ENCODE results near the gene CD200. TPM values are rescaled to one million over a fixed set of nuclear protein-coding genes. Genes with fewer than 3 reads are reported as not detected.
"Not testable (repeated sequence)": the region's sequence is repeated elsewhere in the genome, so short reads cannot be mapped to it uniquely, and the experiment has no call there.

Gene CD200
- total and polyA plus RNA-seq, 4 donors, result 0.10 to 0.28 (median 0.20) TPM

GRCh38 chr3:112401617-112402016 is 68.7 kb downstream of the CD200 start:
- Histone ChIP-seq H3K27ac (ENCODE audit: low read depth in 1 of 2, low read length in 2 of 2) (no peak overlapping the region), H3K36me3 (ENCODE audit: control insufficient read depth in 4 of 4, insufficient read depth in 3 of 4, low read depth in 1 of 4, low read length in 3 of 4) (no peaks in the 10 kb centered on the region), H3K4me1 (ENCODE audit: control insufficient read depth in 4 of 4, insufficient read depth in 4 of 4, low read length in 3 of 4) (no peaks in the 10 kb centered on the region), H3K27me3 (ENCODE audit: control insufficient read depth in 4 of 4, insufficient read depth in 4 of 4, low read length in 3 of 4) (no peaks in the 10 kb centered on the region), H3K9me3 (ENCODE audit: control insufficient read depth in 4 of 4, low read length in 3 of 4) (no peaks in the 10 kb centered on the region), H3K4me3 (ENCODE audit: low read depth in 1 of 3, low read length in 3 of 3) (no peak overlapping the region), H3K9ac (ENCODE audit: low read depth in 1 of 2, low read length in 2 of 2) (no peak overlapping the region)
- no peak for DNase-seq (ENCODE audit: low spot score)
- TF ChIP-seq ATF3 (IDR thresholded peaks at IDR 0.05) (no peak), HNF4A (conservative IDR thresholded peaks at IDR 0.05) (no peak), GABPA (IDR thresholded peaks at IDR 0.05 in 1 of 2, conservative IDR thresholded peaks at IDR 0.05 in 1 of 2) (no peak), FOXA2 (IDR thresholded peaks at IDR 0.05) (no peak), RXRA (IDR thresholded peaks at IDR 0.05) (no peak), TAF1 (conservative IDR thresholded peaks at IDR 0.05) (no peak), RAD21 (IDR thresholded peaks at IDR 0.05) (no peak), EGR1 (IDR thresholded peaks at IDR 0.05; ENCODE audit: low read depth in 2 of 2) (no peak)
- 81% methylated on average over 2 of the region's 2 CpGs for WGBS

- TF ChIP-seq YY1 (IDR thresholded peaks at IDR 0.05) (no peak), GABPA (IDR thresholded peaks at IDR 0.05 in 1 of 2, conservative IDR thresholded peaks at IDR 0.05 in 1 of 2) (no peak), MAX (IDR thresholded peaks at IDR 0.05) (no peak), JUND (IDR thresholded peaks at IDR 0.05) (no peak), FOXA1 (IDR thresholded peaks at IDR 0.05) (no peak), TAF1 (conservative IDR thresholded peaks at IDR 0.05) (no peak), CTCF (IDR thresholded peaks at IDR 0.05; ENCODE audit: low read depth, low read length, missing input control) (no peak), NR2F2 (IDR thresholded peaks at IDR 0.05) (no peak), FOXA2 (IDR thresholded peaks at IDR 0.05) (no peak)
- H3K9me3 ChIP-seq (ENCODE audit: control insufficient read depth in 4 of 4, low read length in 3 of 4), result no peaks in the 10 kb centered on the region
- H3K4me1 ChIP-seq (ENCODE audit: control insufficient read depth in 4 of 4, insufficient read depth in 4 of 4, low read length in 3 of 4), result no peaks in the 10 kb centered on the region
- DNase-seq (ENCODE audit: low spot score), result no peak
- no peaks in the 10 kb centered on the region for H3K36me3 ChIP-seq (ENCODE audit: control insufficient read depth in 4 of 4, insufficient read depth in 3 of 4, low read depth in 1 of 4, low read length in 3 of 4)
- no peak overlapping the region for H3K9ac ChIP-seq (ENCODE audit: low read depth in 1 of 2, low read length in 2 of 2)
- H3K27ac ChIP-seq (ENCODE audit: low read depth in 1 of 2, low read length in 2 of 2), result no peak overlapping the region
- 83% methylated on average over 2 of the region's 2 CpGs for WGBS
- H3K27me3 ChIP-seq (ENCODE audit: control insufficient read depth in 4 of 4, insufficient read depth in 4 of 4, low read length in 3 of 4), result no peaks in the 10 kb centered on the region
- no peak overlapping the region for H3K4me3 ChIP-seq (ENCODE audit: low read depth in 1 of 3, low read length in 3 of 3)
Observed at GRCh38 chr3:112403103-112403502, 70.1 kb downstream of the CD200 start.

GRCh38 chr3:112404924-112405549 is 72.1 kb downstream of the CD200 start:
- not testable (repeated sequence) for DNase-seq (ENCODE audit: low spot score); H3K9ac ChIP-seq (ENCODE audit: low read depth in 1 of 2, low read length in 2 of 2); H3K36me3 ChIP-seq (ENCODE audit: control insufficient read depth in 4 of 4, insufficient read depth in 3 of 4, low read depth in 1 of 4, low read length in 3 of 4); H3K27ac ChIP-seq (ENCODE audit: low read depth in 1 of 2, low read length in 2 of 2); H3K27me3 ChIP-seq (ENCODE audit: control insufficient read depth in 4 of 4, insufficient read depth in 4 of 4, low read length in 3 of 4); H3K4me1 ChIP-seq (ENCODE audit: control insufficient read depth in 4 of 4, insufficient read depth in 4 of 4, low read length in 3 of 4); H3K4me3 ChIP-seq (ENCODE audit: low read depth in 1 of 3, low read length in 3 of 3); H3K9me3 ChIP-seq (ENCODE audit: control insufficient read depth in 4 of 4, low read length in 3 of 4)
- WGBS, result 83% methylated on average over 5 of the region's 5 CpGs
